NCI-H2227 (cell line): ENCODE results near the gene SMPDL3A.

Experiments
- DNase-seq: peaks from one replicate; lab custom pipeline; 2025; ENCODE audit not compliant: unreplicated experiment; lab: John Stamatoyannopoulos, UW

SMPDL3A gene

DNA sequence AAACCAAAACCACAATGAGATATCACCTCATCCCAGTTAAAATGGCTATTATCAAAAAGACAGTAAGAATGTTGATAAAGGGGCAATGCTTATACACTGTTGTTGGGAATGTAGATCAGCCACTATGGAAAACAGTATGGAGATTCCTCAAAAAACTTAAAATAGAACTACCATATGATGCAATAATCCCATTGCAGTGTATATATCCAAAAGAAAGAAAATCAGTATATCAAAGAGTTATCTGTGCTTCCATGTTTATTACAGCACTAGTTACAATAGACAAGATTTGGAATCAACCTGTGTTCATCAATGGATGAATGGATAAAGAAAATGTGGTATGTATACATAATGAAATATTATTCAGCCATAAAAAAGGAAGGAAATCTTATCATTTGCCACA is 13.1 kb upstream of the SMPDL3A start:
- DNase-seq = no peak

DNA sequence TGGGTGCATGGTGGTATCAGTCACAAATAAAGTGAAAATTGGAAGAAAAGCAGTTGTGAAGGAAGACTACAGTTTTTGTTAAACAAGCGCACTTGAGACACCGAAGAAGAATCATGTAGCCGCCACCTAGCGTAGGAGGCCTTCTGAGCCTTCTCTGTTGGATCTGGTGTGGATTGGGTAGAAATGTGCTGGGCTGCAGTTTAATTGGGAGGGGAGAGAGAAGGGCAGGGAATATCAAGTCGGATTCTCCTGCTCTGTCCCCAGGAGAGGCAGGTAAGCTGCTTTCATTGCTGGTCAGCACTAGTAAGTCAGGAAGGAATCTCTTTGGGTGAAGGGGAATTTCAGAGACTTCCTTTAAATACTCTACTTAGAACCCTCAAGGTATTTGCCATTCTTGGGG is 10.8 kb upstream of the SMPDL3A start:
- no peak for DNase-seq

DNA sequence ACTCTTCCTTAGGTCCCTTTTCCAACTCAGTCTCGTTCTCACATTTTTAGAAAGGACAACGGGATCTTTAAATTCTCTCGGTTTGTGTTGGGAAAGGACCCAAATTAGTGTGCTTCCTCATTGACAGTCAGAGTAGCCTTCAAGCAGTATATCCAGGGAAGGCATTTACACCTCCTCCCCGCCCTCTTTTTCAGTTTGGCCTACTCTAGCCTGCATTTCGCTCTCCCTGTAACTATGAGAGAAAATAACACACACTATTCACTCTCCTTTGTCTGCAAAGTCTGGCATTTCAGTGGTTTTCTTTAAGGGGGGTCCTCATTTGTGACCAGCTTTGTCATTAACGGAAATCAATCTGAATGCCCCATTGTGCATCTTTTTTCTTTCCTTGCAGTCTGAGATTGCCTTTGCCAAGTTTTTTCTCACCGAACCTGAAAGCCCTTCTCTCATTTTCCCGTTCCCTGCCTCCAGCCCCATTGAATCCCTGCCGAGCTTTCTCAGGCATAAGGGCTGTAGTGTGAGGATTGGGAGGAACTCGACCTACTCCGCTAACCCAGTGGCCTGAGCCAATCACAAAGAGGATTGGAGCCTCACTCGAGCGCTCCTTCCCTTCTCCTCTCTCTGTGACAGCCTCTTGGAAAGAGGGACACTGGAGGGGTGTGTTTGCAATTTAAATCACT is 9.9 kb upstream of the SMPDL3A start:
- DNase-seq = peak; percentile 68

DNA sequence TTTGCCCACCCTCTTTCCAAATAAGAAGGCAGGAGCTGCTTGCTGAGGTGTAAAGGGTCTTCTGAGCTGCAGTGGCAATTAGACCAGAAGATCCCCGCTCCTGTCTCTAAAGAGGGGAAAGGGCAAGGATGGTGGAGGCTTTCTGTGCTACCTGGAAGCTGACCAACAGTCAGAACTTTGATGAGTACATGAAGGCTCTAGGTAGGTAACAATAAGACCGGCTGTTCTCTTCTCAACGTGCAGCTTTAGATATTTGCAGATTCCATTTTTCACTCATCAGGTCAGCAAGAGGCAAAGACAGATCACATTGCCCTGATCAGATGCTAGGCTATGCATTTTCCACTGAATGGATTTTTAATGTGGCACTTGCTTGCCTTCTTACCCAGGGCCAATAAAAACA is 9.4 kb upstream of the SMPDL3A start, which contains the start of gene FABP7:
Gene FABP7 (plus strand): TSS at position 50 of the 400 bp plus-strand sequence. CDS start 79 bp downstream, at position 129.
- DNase-seq = no peak

DNA sequence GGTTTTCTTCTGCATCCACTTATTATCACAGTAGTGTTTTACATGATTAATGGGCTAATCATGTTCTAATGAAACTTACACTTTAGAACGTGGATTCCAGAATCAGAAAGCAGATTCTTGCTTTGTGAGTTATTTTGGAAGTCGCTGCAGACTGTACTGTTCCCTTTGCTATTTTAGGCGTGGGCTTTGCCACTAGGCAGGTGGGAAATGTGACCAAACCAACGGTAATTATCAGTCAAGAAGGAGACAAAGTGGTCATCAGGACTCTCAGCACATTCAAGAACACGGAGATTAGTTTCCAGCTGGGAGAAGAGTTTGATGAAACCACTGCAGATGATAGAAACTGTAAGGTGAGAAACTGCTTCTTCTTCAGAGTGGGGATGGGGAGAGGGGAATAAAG is 8.9 kb upstream of the SMPDL3A start:
- no peak for DNase-seq

DNA sequence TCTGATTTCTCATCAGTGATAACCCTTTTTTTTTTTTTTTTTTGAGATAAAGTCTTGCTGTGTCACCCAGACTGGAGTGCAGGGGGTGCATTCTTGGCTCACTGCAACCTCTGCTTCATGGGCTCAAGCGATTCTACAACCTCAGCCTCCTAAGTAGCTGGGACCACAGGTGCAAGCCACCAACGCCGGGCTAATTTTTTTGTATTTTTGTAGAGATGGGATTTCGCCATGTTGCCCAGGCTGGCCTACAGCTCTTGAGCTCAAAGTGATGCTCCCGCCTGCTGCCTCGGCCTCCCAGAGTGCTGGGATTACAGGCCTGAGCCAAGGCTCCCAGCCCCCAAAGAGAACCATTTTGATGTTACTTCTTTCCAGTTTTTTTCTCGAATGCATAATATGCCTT is 7.3 kb upstream of the SMPDL3A start:
- no peak for DNase-seq

DNA sequence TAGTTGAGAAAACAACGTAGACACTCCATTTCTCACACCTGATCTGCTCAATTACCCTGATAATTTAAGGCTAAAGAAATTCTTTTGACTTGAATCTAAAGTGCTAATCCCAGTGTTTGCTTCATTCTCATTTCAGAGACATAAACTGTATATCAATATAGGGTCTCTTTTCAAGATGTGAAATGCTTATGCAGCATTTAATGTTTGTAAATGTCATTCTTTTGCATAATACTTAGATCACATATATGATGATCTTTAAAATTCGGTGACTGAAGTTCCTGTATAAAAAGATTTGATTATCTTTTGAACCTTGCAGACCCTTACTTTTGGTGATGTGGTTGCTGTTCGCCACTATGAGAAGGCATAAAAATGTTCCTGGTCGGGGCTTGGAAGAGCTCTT is 5.7 kb upstream of the SMPDL3A start:
- no peak for DNase-seq

DNA sequence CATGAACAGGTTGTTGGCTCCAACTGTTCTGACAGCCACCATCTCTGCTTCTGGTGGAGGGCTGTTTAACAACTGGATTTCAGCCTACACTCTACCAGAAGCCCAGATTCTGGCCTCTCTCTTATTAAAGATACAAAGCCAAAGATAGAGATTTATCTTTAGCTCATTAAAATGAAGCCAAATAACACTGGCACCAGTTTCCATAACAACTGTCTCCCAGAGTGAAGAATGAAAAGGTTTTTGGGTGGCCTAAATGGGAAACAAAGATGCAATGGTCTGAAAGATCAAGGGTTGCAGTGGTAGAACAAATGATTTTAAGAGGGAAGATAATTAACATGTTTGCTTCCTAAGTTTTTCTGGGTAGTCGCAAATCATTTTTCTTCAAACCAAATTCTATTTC is 3.2 kb upstream of the SMPDL3A start:
- DNase-seq = no peak

DNA sequence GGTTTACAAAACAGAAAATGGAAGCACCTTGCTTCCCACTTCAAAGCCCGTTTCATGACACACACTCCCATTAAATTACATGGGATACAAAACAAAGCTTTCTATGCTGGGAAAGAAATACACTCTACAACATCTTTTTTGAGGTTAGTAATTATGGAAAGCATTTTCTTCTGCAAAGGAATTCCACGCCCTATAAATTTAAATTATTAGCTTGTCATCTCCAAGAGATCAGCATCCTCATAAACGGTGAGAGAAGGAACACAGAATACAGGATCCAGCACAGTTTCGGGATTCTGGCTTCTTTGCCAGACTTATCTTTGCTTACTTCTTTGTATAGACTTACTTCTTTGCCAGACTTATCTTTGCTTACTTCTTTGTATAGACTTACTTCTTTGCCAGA is 1.3 kb upstream of the SMPDL3A start:
- DNase-seq = no peak

DNA sequence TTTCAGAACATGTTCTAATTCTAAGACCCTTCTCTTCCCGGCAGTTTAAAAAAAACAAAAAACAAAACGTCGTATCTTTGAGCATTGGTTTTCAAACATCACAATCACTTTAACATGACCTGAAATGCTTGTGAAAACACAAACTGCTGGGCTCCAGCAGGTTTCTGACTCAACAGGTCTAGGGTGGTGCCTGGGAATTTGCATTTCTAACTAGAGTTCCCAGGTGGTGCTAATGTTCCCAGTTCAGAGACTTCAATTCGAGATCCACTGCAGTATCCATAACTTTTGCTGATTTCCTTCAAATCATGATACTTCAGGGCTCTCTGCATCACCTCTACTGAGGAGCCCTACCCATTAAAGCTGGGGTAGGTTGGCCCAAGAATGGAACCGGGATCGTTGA is 850 bp upstream of the SMPDL3A start:
- DNase-seq = no peak

DNA sequence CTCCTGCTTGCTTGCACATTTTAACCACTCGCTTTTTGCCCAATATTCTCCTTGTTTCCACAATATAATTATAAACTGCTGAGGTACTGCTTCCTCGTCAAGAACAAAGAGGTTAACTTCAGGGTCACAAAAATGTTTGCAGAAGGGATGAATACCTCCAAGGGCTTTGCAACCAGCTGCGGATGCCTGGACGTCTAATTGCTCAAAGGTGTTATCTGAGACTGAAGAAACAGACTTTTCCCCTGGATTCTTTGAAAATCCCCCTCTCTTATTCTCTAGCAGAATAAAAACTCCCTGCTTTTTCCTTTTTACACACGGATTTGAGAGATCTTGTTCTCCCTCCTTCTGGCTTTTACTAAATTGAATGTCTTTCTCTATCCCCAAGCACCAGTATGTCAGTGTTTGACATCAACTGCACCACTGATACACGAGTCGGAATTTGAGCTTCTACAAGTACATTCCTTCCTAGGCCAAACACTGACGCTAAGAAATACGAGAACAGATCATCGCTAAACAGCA is 336 bp upstream of the SMPDL3A start:
- DNase-seq = no peak

DNA sequence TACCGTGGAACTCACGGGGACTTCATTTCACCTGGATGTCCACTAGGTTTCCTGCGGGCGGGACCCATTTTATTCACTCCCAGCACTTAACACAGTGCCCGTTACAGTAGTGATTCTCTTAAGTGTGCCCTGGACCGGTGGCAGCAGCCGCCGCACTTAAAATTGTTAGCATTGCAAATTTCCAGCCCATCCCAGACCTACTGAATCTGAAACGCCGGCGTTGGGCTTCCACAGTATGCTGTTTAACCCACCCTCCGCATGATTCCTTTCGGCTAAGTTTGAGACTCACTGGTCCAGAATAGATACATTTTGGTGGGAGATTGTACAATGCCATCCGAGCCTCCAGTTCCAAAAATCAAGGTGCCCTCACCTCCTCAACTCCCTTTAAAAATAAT is 967 bp downstream of the SMPDL3A start:
- DNase-seq = peak; percentile 48

DNA sequence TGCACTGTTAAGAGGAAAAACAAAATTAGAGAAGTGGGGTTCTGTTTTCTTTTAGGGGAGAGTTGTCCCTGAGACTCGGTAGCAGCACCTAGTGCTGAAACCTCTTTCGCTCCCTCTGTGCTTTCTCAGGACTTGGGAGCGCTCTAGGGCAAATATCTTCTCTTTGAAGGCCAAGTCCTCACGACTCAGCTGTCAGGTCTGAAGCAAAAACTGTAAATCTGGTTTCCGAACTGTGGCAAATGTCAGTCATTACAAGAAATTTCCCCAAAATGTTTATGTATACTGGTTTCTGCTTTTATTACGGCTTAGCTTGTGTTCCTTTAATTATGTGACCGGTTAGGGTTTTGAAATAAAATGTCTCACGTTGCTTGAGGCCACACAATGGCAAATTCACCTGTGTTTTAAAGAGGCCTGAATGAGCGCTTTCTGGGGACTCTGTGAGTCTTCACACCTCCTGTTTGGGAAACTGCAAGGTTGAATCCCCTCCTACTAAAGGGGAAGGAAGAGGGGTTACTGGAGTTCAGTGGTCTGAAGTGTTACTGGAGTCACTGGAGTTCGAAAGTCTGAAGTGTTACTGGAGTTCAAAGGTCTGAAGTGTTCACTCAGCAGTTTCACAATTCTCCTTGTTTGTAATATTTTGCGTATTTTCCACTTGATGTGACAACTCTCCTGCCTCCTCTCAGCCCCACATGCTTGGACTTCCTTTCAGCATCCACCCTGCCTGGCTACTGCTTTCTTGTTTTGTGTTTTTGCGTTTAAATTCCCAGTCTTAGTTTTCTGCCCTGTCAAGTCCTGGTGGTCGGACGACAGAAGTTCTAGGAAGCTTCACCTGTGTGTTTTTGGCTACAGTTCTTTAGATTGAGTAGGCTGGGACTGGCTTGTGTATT is 1.6 kb downstream of the SMPDL3A start:
- DNase-seq = no peak

DNA sequence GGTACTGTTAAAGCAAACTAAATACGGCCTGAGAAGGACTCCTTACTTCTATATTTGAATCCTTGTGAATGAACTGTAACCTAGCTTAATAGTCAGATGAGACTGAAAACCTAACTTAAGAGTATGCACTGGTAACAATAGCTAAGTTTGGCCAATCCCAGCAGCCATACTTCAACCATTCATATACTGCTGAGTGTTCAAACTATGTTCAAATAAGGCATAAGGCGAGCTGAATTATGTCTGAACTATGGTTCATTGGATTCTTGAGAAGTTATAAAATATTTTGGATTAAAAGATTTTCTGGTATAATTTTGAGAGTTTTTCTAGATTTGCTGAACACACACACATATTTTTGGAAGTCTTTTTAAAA is 2.2 kb downstream of the SMPDL3A start:
- no peak for DNase-seq

DNA sequence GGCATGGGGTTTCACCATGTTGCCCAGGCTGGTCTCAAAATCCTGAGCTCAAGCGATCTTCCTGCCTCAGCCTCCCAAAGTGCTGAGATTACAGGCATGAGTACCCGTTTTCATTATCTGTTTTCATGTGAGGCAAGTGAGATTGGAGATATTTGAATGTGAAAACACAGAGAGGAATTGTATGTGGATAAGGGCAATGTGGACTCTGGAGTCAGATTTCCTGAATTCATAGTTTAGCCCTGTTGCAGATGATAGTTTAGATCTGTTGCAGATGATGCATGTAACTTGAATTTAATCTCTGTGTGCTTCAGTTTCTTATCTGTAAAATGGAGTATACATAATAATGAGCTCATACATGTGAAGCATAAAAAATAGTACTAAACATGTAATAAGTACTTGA is 3.7 kb downstream of the SMPDL3A start:
- no peak for DNase-seq

DNA sequence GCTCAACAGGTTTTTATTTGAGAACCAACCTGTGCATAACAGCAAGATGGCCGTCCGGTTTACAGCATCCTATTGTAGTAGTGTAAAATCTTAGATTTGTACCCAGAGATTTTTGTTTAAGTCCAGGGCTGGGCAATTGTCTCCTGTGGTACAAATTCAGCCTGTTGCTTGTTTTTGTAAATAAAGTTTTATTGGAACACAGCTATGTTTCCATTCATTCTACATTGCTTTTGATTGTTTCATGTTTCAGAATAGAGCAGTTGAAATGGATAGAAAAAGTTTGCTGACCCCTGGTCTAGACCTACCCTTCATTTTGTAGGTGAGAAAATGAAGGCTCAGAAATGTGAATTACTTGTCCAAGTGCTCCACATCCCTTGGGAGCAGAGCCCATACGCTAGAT is 8.5 kb downstream of the SMPDL3A start:
- DNase-seq = no peak

DNA sequence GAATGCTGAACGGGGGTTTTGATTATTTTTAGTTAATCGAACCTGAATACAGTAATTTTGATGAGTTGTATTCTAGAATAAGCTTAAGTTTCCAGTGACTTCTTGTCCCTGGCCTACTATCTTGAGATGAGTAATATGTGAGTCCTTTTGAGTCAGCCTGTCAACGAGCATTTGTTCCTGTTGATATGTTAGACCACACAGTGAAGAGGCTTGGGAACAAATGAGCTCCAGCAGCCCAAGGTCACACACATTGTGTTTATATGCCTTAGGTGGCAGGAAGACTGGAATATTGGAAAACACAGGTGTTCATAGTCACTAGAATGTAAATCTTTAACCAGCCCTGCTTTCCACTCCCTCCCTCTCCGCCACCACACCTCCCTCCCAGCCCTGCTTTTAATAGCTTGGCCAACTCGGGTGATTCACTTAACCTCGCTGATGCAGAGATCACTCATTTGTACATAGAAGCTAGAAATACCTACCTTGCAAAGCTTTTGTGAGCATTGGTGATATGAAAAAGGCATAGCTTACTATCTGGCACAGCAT is 9.1 kb downstream of the SMPDL3A start:
- no peak for DNase-seq

DNA sequence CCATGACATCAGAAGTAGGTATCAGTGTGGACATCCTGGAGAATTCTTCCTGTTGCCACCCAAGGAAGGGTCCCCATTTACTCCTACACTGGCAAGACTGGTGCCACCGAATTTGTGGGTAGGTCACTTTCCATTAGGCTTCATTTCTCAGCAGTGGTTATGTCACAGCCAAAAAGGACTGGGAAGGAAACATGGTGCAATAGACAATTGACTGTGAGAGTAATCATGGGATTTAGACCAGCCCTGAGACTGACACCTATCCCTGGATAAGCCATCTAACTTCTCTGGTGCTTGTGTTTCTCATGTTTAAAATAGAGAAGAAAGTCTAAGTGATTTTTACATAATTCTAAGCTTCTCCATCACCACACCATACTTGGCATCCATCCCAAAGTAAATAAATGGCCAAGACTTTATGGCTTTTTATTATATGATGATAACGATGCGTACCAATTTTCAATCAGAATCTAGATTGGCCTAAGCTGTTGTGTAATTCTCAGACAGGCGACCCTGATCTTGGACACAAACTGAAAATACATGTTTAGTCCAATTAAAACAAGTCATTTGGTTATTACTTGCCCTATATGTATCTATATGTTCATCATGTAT is 10.2 kb downstream of the SMPDL3A start:
- DNase-seq = no peak

DNA sequence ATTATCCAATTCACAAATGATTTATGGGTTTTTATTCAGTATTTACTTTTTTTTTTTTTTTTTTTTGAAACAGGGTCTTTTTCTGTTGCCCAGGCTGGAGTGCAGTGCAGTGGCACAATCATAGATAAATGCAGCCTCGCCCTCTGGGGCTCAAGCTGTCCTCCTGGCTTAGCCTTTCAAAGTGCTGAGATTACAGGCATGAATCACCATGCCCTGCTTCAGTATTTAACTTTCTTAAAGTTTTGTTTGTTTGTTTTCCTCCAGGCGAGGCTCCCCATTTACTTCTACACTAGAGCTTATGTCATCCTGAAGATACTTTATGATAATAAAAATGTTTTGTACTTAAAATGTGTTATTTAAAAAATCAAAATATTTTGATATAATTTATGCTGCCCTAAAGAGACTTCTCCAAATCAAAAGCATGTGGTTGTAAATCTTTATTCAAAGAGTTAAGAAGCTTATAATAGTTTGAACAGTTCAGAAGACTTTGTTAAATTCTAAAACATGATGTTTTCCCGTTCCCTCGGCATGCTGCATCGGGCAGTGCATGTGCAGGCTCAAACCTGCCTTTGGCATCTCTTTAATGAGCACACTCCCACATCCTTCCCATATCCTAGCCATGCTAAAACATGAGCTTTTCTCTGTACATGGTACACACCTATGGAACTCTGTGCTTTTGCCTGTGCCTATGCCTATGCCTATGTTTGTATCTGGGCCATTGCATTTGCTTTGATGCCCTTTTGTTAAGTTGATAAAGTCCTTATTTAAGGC is 11.0 kb downstream of the SMPDL3A start:
- DNase-seq = no peak

DNA sequence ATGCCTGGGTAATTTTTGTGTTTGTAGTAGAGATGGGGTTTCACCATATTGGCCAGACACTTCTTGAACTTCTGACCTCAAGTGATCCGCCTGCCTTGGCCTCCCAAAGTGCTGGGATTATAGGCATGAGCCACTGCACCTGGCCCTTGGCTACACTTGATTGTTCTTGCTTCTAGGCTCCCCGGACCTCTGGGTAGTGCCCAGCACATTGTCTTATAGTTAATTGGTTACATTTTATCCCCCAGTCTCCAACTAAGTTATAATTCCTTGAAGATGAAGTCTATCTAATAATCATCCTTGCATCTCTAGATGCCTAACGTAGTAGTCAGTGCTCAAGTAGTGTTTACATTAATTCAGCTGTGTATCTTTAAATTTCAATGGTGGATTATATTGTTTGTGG is 11.8 kb downstream of the SMPDL3A start:
- DNase-seq = no peak

DNA sequence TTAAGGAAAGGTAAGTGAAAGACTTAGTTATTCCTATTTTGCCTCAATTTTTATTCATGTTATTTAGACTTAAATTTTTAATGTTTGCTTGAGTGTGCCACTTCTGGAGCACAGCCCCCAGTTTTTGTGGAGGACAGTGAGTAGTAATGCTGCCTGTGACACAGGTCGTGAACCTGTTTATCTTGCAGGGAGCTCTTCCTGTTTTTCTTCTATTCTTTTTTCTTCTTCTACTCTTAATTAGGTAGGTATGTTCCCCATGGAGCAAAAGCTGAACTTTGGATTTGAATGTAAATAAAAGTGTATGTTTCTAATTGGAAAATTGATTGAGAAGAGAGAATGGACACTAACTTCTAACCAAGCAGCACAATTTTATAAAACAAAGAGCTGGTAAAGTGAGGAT is 12.3 kb downstream of the SMPDL3A start:
- no peak for DNase-seq
